SK-N-SH treated with all-trans-retinoic acid at 6 μM for 48 hours (cell line): ENCODE results near the gene SUSD4.
"Not testable (repeated sequence)": the region's sequence is repeated elsewhere in the genome, so short reads cannot be mapped to it uniquely, and the experiment has no call there.

ENCODE experiments used
- ATAC-seq: fragments of 200-7000 bp; cut with Tn5 transposase; 3 replicates; pipeline ENCODE4 v1.9.1; 2020; ENCODE audit warnings: mild to moderate bottlenecking, moderate library complexity
- ARNTL ChIP-seq: fragments of 450-650 bp; formaldehyde crosslinking; IDR thresholded peaks from 2 replicates; pipeline ENCODE4 v1.5.0; 2020; ENCODE audit warnings: low read depth, mild to moderate bottlenecking, moderate library complexity, borderline replicate concordance
- CSRNP3 ChIP-seq: fragments of 250-450 bp; sonication (Bioruptor Pico); IDR thresholded peaks from 2 replicates; pipeline ENCODE4 v1.5.1; 2021; ENCODE audit warnings: mild to moderate bottlenecking, moderate library complexity
- ESRRG ChIP-seq: fragments of 250-450 bp; sonication (Bioruptor Pico); IDR thresholded peaks from 2 replicates; pipeline ENCODE4 v1.6.1; 2021; ENCODE audit warnings: mild to moderate bottlenecking
- GLIS3 ChIP-seq: fragments of 250-450 bp; sonication (Bioruptor Pico); IDR thresholded peaks from 2 replicates; pipeline ENCODE4 v1.5.0; 2020; ENCODE audit warnings: mild to moderate bottlenecking, moderate library complexity
- ISL1 ChIP-seq: fragments of 250-450 bp; sonication (Bioruptor Pico); IDR thresholded peaks from 2 replicates; pipeline ENCODE4 v2.1.2; 2022; ENCODE audit warnings: mild to moderate bottlenecking, moderate library complexity
- OSR1 ChIP-seq: fragments of 250-450 bp; sonication (Bioruptor Pico); IDR thresholded peaks from 2 replicates; pipeline ENCODE4 v1.8.0; 2022; ENCODE audit warnings: moderate library complexity, mild to moderate bottlenecking, inconsistent platforms
- PATZ1 ChIP-seq: fragments of 250-450 bp; sonication (Bioruptor Pico); IDR thresholded peaks from 2 replicates; pipeline ENCODE4 v1.8.0; 2020; ENCODE audit warnings: mild to moderate bottlenecking, moderate library complexity, borderline replicate concordance
- PPARA ChIP-seq: fragments of 250-450 bp; sonication (Bioruptor Pico); IDR thresholded peaks from 2 replicates; pipeline ENCODE4 v1.5.0; 2020; ENCODE audit warnings: mild to moderate bottlenecking, borderline replicate concordance
- RARB ChIP-seq: fragments of 250-450 bp; sonication (Bioruptor Pico); IDR thresholded peaks from 2 replicates; pipeline ENCODE4 v1.8.0; 2021; ENCODE audit warnings: mild to moderate bottlenecking, moderate library complexity
- SNAI2 ChIP-seq: fragments of 250-450 bp; sonication (Bioruptor Pico); IDR thresholded peaks from 2 replicates; pipeline ENCODE4 v1.5.0; 2020; ENCODE audit warnings: mild to moderate bottlenecking, moderate library complexity
- TCF4 ChIP-seq: fragments of 250-450 bp; sonication (Bioruptor Pico); IDR thresholded peaks from 2 replicates; pipeline ENCODE4 v1.8.0; 2021; ENCODE audit warnings: mild to moderate bottlenecking, moderate library complexity, borderline replicate concordance
- TOX ChIP-seq: fragments of 250-450 bp; sonication (Bioruptor Pico); IDR thresholded peaks from 2 replicates; pipeline ENCODE4 v1.8.0; 2021; ENCODE audit warnings: mild to moderate bottlenecking, moderate library complexity, borderline replicate concordance
- TSHZ2 ChIP-seq: fragments of 250-450 bp; sonication (Bioruptor Pico); IDR thresholded peaks from 2 replicates; pipeline ENCODE4 v1.5.0; 2020; ENCODE audit warnings: mild to moderate bottlenecking, moderate library complexity
- ZC3H10 ChIP-seq: fragments of 250-450 bp; sonication (Bioruptor Pico); IDR thresholded peaks from 2 replicates; pipeline ENCODE4 v1.5.1; 2021; ENCODE audit warnings: mild to moderate bottlenecking, moderate library complexity
- ZFP3 ChIP-seq: fragments of 250-450 bp; sonication (Bioruptor Pico); IDR thresholded peaks from 2 replicates; pipeline ENCODE4 v1.5.0; 2020; ENCODE audit warnings: mild to moderate bottlenecking, moderate library complexity
- ZFP30 ChIP-seq: fragments of 450-650 bp; formaldehyde crosslinking; IDR thresholded peaks from 2 replicates; pipeline ENCODE4 v1.5.0; 2022; ENCODE audit warnings: mild to moderate bottlenecking, moderate library complexity
- ZNF565 ChIP-seq: fragments of 450-650 bp; formaldehyde crosslinking; conservative IDR thresholded peaks from 2 replicates; pipeline ENCODE4 v1.5.0; 2020; ENCODE audit warnings: low read depth, mild to moderate bottlenecking, moderate library complexity
- ZNF8 ChIP-seq: fragments of 450-650 bp; formaldehyde crosslinking; IDR thresholded peaks from 2 replicates; pipeline ENCODE4 v1.5.0; 2020; ENCODE audit warnings: mild to moderate bottlenecking, moderate library complexity

SUSD4 gene

GRCh38 chr1:223403184-223403815 lies 39.3 kb upstream of the SUSD4 start:
- no peak for TF ChIP-seq ISL1 (CRISPR knock-in tag)
- no peak for TF ChIP-seq ZFP3
- TF ChIP-seq TOX (CRISPR knock-in tag), result no peak
- no peak for TF ChIP-seq PATZ1 (CRISPR knock-in tag)
- no peak for TF ChIP-seq ESRRG (CRISPR knock-in tag)
- no peak for ATAC-seq

GRCh38 chr1:223402790-223403142 lies 38.8 kb upstream of the SUSD4 start:
- TF ChIP-seq PPARA (CRISPR knock-in tag) (no peak), TSHZ2 (no peak), GLIS3 (CRISPR knock-in tag) (no peak), TCF4 (CRISPR knock-in tag) (no peak), SNAI2 (CRISPR knock-in tag) (no peak), RARB (CRISPR knock-in tag) (no peak), OSR1 (CRISPR knock-in tag) (no peak), CSRNP3 (CRISPR knock-in tag) (no peak), ZC3H10 (CRISPR knock-in tag) (no peak), ZNF565 (CRISPR knock-in tag) (no peak), ZFP30 (CRISPR knock-in tag) (no peak), ZFP3 (no peak), ARNTL (no peak), ISL1 (CRISPR knock-in tag) (no peak), ZNF8 (CRISPR knock-in tag) (no peak)
- ATAC-seq, result no peak

GRCh38 chr1:223401873-223402789 lies 38.2 kb upstream of the SUSD4 start:
- ATAC-seq, result peak; percentile 44; the same call in 2 of the 3 replicates
- no peak for TF ChIP-seq RARB (CRISPR knock-in tag)

GRCh38 chr1:223399393-223399792 lies 35.4 kb upstream of the SUSD4 start:
- ATAC-seq, result not testable (repeated sequence)

GRCh38 chr1:223394706-223395105 lies 30.7 kb upstream of the SUSD4 start:
- no peak for TF ChIP-seq ZC3H10 (CRISPR knock-in tag)
- TF ChIP-seq ZFP30 (CRISPR knock-in tag), result no peak
- TF ChIP-seq CSRNP3 (CRISPR knock-in tag), result no peak
- TF ChIP-seq GLIS3 (CRISPR knock-in tag), result no peak
- no peak for TF ChIP-seq TCF4 (CRISPR knock-in tag)
- no peak for TF ChIP-seq ZFP3
- TF ChIP-seq, all 23 proteins: peak for 0
- no peak for ATAC-seq
